Body of pancreas (tissue), 4 donors: ENCODE measurements around the gene ATP1A1.

Experiments used
- POLR2A ChIP-seq, 3 donors: fragments of 450-650 bp; IDR thresholded peaks; one replicate each; pipeline ENCODE4 v1.6.1; 2016; ENCODE audit warnings: antibody characterized with exemption in 3 of 3, mild to moderate bottlenecking in 2 of 3
- TF ChIP-seq, protein P1 (sequence below), 7 experiments: fragments of 450-650 bp in 4 of 7; fragments of 200-600 bp in 3 of 7; sonication (generic) in 3 of 7; IDR thresholded peaks; one replicate each; pipeline ENCODE4 v1.5.1; 2016 to 2019; ENCODE audit warnings: antibody characterized with exemption in 7 of 7

DNA sequence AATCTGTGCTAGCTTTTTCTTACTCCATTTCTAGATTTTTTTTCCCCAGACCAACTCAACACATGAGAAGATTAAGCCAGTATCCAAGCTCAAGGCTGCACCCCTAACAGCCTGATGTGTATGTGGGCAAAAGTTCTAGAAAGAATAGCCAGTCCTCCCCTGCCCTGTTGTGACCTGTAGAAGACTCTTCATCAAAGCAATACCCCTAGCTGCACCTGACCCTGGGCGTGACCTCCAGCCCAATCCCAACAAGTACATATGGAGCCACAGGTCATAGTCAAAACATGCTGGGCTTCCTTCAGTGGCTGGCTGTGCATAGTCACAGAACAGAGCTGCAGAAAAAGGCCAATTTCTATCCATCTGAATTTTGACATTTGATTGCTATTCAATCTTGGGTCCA, 72.5 kb downstream of the ATP1A1 start:
- TF ChIP-seq, protein P1, sequence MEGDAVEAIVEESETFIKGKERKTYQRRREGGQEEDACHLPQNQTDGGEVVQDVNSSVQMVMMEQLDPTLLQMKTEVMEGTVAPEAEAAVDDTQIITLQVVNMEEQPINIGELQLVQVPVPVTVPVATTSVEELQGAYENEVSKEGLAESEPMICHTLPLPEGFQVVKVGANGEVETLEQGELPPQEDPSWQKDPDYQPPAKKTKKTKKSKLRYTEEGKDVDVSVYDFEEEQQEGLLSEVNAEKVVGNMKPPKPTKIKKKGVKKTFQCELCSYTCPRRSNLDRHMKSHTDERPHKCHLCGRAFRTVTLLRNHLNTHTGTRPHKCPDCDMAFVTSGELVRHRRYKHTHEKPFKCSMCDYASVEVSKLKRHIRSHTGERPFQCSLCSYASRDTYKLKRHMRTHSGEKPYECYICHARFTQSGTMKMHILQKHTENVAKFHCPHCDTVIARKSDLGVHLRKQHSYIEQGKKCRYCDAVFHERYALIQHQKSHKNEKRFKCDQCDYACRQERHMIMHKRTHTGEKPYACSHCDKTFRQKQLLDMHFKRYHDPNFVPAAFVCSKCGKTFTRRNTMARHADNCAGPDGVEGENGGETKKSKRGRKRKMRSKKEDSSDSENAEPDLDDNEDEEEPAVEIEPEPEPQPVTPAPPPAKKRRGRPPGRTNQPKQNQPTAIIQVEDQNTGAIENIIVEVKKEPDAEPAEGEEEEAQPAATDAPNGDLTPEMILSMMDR (IDR thresholded peaks at IDR 0.05), result no peak
- no peak for TF ChIP-seq POLR2A (IDR thresholded peaks at IDR 0.05)
